OCI-LY1 (cell line): Measurements from ENCODE around the gene SMIM13.

ENCODE experiments used
- H2AFZ ChIP-seq: fragments of 200-600 bp; sonication (generic), shearing (Covaris generic); 2 replicates; pipeline ENCODE4 v1.6.0; 2014; ENCODE audit warnings: antibody characterized with exemption, mild to moderate bottlenecking, low read length
- H3F3A ChIP-seq: fragments of 200-600 bp; sonication (generic), shearing (Covaris generic); 2 replicates; pipeline ENCODE4 v1.6.0; 2014; ENCODE audit warnings: mild to moderate bottlenecking, antibody characterized with exemption, low read length, moderate library complexity; ENCODE audit not compliant: insufficient read depth
- H3K27ac ChIP-seq: fragments of 200-600 bp; sonication (generic); 2 replicates; pipeline ENCODE4 v1.5.1; 2014; ENCODE audit warnings: low read length, mixed run types, mild to moderate bottlenecking, low read depth; ENCODE audit not compliant: poor library complexity, severe bottlenecking
- H3K27me3 ChIP-seq: fragments of 200-600 bp; sonication (generic); 2 replicates; pipeline ENCODE4 v1.6.0; 2014; ENCODE audit warnings: antibody characterized with exemption, mild to moderate bottlenecking, low read length, moderate library complexity; ENCODE audit not compliant: insufficient read depth
- H3K36me3 ChIP-seq: fragments of 200-600 bp; sonication (generic); 2 replicates; pipeline ENCODE4 v1.6.1; 2014; ENCODE audit warnings: mild to moderate bottlenecking, antibody characterized with exemption, low read length, moderate library complexity, mixed read lengths; ENCODE audit not compliant: insufficient read depth
- H3K4me1 ChIP-seq: fragments of 200-600 bp; sonication (generic); 2 replicates; pipeline ENCODE4 v1.5.1; 2014; ENCODE audit warnings: mild to moderate bottlenecking, low read length, moderate library complexity; ENCODE audit not compliant: insufficient read depth, severe bottlenecking
- H3K4me2 ChIP-seq: fragments of 200-600 bp; sonication (generic), shearing (Covaris generic); 2 replicates; pipeline ENCODE4 v1.6.1; 2014; ENCODE audit warnings: low read length
- H3K4me3 ChIP-seq: fragments of 200-600 bp; sonication (generic); 2 replicates; pipeline ENCODE4 v1.5.1; 2014; ENCODE audit warnings: low read length, low read depth, mild to moderate bottlenecking, mixed read lengths; ENCODE audit not compliant: poor library complexity, severe bottlenecking
- H3K79me2 ChIP-seq: fragments of 200-600 bp; shearing (Covaris generic); 2 replicates; pipeline ENCODE4 v1.6.1; 2016; ENCODE audit warnings: mixed run types, low read length, mixed read lengths; ENCODE audit not compliant: insufficient read depth
- H3K9ac ChIP-seq: fragments of 200-600 bp; sonication (generic), shearing (Covaris generic); 2 replicates; pipeline ENCODE4 v1.6.1; 2014; ENCODE audit warnings: mild to moderate bottlenecking, low read length, mixed read lengths
- H3K9me2 ChIP-seq: fragments of 200-600 bp; sonication (generic), shearing (Covaris generic); 2 replicates; pipeline ENCODE4 v1.6.1; 2014; ENCODE audit warnings: low read depth, mild to moderate bottlenecking, low read length, mixed read lengths
- H3K9me3 ChIP-seq: fragments of 200-600 bp; shearing (Covaris generic); 2 replicates; pipeline ENCODE4 v1.6.1; 2014; ENCODE audit warnings: low read length, mixed read lengths
- H4K20me1 ChIP-seq: fragments of 200-600 bp; sonication (generic), shearing (Covaris generic); 2 replicates; pipeline ENCODE4 v1.6.0; 2016; ENCODE audit warnings: mild to moderate bottlenecking, low read length; ENCODE audit not compliant: insufficient read depth
- EZH2 ChIP-seq: fragments of 200-600 bp; sonication (generic), shearing (Covaris generic); IDR thresholded peaks from 2 replicates; pipeline ENCODE4 v1.8.0; 2017; ENCODE audit warnings: borderline replicate concordance, mixed run types, mild to moderate bottlenecking, antibody characterized with exemption, low read length, moderate library complexity, mixed read lengths
- TF ChIP-seq, protein P1 (sequence below): fragments of 200-600 bp; sonication (generic), shearing (Covaris generic); IDR thresholded peaks from 2 replicates; pipeline ENCODE4 v1.5.1; 2017; ENCODE audit warnings: mild to moderate bottlenecking, antibody characterized with exemption, low read length, moderate library complexity, mixed read lengths

SMIM13 gene

GRCh38 chr6:11151488-11151887 is 57.9 kb downstream of the SMIM13 start:
- Histone ChIP-seq H3K9me2 (no peaks in the 10 kb centered on the region), H3K27ac (no peak overlapping the region), H3F3A (no peaks in the 10 kb centered on the region), H3K9ac (no peak overlapping the region), H3K4me3 (no peak overlapping the region), H3K36me3 (no peaks in the 10 kb centered on the region), H2AFZ (no peak overlapping the region), H4K20me1 (no peaks in the 10 kb centered on the region), H3K79me2 (no peaks in the 10 kb centered on the region), H3K4me1 (no peaks in the 10 kb centered on the region), H3K9me3 (no peaks in the 10 kb centered on the region), H3K27me3 (no peaks in the 10 kb centered on the region), H3K4me2 (no peak overlapping the region)
- no peak for TF ChIP-seq EZH2
- TF ChIP-seq, protein P1, sequence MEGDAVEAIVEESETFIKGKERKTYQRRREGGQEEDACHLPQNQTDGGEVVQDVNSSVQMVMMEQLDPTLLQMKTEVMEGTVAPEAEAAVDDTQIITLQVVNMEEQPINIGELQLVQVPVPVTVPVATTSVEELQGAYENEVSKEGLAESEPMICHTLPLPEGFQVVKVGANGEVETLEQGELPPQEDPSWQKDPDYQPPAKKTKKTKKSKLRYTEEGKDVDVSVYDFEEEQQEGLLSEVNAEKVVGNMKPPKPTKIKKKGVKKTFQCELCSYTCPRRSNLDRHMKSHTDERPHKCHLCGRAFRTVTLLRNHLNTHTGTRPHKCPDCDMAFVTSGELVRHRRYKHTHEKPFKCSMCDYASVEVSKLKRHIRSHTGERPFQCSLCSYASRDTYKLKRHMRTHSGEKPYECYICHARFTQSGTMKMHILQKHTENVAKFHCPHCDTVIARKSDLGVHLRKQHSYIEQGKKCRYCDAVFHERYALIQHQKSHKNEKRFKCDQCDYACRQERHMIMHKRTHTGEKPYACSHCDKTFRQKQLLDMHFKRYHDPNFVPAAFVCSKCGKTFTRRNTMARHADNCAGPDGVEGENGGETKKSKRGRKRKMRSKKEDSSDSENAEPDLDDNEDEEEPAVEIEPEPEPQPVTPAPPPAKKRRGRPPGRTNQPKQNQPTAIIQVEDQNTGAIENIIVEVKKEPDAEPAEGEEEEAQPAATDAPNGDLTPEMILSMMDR = no peak

- Histone ChIP-seq H3K27ac (no peak overlapping the region), H3K4me3 (no peak overlapping the region), H3K9me3 (no peaks in the 10 kb centered on the region), H3F3A (no peaks in the 10 kb centered on the region), H3K27me3 (no peaks in the 10 kb centered on the region), H4K20me1 (no peaks in the 10 kb centered on the region), H3K9ac (no peak overlapping the region), H2AFZ (no peak overlapping the region), H3K36me3 (no peaks in the 10 kb centered on the region), H3K4me1 (no peaks in the 10 kb centered on the region), H3K9me2 (no peaks in the 10 kb centered on the region), H3K4me2 (no peak overlapping the region), H3K79me2 (no peaks in the 10 kb centered on the region)
- no peak for TF ChIP-seq EZH2
- TF ChIP-seq, protein P1 = no peak
These were observed 58.9 kb downstream of the SMIM13 start for GRCh38 chr6:11152581-11152980.

DNA sequence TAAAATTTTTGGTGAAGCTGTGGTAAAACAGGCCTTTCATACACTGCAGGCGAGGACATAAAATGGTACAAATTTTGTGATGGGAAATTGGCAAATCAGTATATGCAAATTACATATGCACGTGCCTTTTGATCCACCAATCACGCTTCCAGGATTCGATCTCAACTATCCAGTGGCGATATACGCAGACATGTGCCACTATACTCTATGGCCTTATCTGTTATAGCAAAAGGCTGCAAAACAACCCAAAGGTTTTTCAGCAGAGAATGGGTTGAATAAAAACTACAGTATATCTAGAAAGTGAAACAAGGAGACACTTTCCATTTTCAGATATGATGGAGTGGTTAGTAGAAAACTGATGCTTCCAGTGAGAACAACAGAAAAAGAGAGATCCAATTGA is 59.8 kb downstream of the SMIM13 start:
- Histone ChIP-seq H3K27ac (no peak overlapping the region), H3K4me1 (no peaks in the 10 kb centered on the region), H3K36me3 (no peaks in the 10 kb centered on the region), H3K4me3 (no peak overlapping the region), H3K27me3 (no peaks in the 10 kb centered on the region), H3K79me2 (no peaks in the 10 kb centered on the region), H4K20me1 (no peaks in the 10 kb centered on the region), H3K9me3 (no peaks in the 10 kb centered on the region), H3K9ac (no peak overlapping the region), H3K4me2 (no peak overlapping the region), H3K9me2 (no peaks in the 10 kb centered on the region), H2AFZ (no peak overlapping the region), H3F3A (no peaks in the 10 kb centered on the region)
- TF ChIP-seq EZH2 = no peak
- TF ChIP-seq, protein P1 = no peak
